ENCODE data around the gene COX4I1. TPM values are rescaled to one million over a fixed set of nuclear protein-coding genes. Genes with fewer than 3 reads are reported as not detected.

COX4I1 gene
- total and polyA plus RNA-seq, 2 donors from 2014 or later = 439 to 1,996 TPM

GRCh38 chr16:85762970-85763369 lies 36.5 kb upstream of the COX4I1 start:
- intact Hi-C loops (cut with DNase I) = no loop called here
- TF ChIP-seq, protein P1, sequence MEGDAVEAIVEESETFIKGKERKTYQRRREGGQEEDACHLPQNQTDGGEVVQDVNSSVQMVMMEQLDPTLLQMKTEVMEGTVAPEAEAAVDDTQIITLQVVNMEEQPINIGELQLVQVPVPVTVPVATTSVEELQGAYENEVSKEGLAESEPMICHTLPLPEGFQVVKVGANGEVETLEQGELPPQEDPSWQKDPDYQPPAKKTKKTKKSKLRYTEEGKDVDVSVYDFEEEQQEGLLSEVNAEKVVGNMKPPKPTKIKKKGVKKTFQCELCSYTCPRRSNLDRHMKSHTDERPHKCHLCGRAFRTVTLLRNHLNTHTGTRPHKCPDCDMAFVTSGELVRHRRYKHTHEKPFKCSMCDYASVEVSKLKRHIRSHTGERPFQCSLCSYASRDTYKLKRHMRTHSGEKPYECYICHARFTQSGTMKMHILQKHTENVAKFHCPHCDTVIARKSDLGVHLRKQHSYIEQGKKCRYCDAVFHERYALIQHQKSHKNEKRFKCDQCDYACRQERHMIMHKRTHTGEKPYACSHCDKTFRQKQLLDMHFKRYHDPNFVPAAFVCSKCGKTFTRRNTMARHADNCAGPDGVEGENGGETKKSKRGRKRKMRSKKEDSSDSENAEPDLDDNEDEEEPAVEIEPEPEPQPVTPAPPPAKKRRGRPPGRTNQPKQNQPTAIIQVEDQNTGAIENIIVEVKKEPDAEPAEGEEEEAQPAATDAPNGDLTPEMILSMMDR (IDR thresholded peaks at IDR 0.05; ENCODE audit: borderline replicate concordance, extremely low read depth, insufficient read depth) = no peak
- Histone ChIP-seq H3K9me3 (ENCODE audit: control insufficient read depth in 2 of 3, insufficient read depth in 1 of 3, low read length in 3 of 3) (no peaks in the 10 kb centered on the region), H3K27ac (ENCODE audit: low read depth in 2 of 2, low read length in 2 of 2) (no peak overlapping the region), H3K9ac (ENCODE audit: low read length in 3 of 3) (no peak overlapping the region), H3K36me3 (ENCODE audit: control insufficient read depth in 2 of 3, insufficient read depth in 3 of 3, low read length in 3 of 3) (no peaks in the 10 kb centered on the region), H3K4me3 (ENCODE audit: low read length in 3 of 3) (no peak overlapping the region), H3K27me3 (ENCODE audit: control insufficient read depth, insufficient read depth, low read length) (no peaks in the 10 kb centered on the region), H3K4me1 (ENCODE audit: control insufficient read depth in 2 of 3, insufficient read depth in 2 of 3, low read depth in 1 of 3, low read length in 3 of 3) (no peaks in the 10 kb centered on the region)
- FAIRE-seq (no peak), DNase-seq (peak in 1 of 5 donors; percentile 56)

- intact Hi-C loops (cut with DNase I) = no loop called here
- Histone ChIP-seq H3K4me3 (ENCODE audit: low read length in 3 of 3) (no peak overlapping the region), H3K9ac (ENCODE audit: low read length in 3 of 3) (no peak overlapping the region), H3K9me3 (ENCODE audit: control insufficient read depth in 2 of 3, insufficient read depth in 1 of 3, low read length in 3 of 3) (no peaks in the 10 kb centered on the region), H3K36me3 (ENCODE audit: control insufficient read depth in 2 of 3, insufficient read depth in 3 of 3, low read length in 3 of 3) (no peaks in the 10 kb centered on the region), H3K27me3 (ENCODE audit: control insufficient read depth, insufficient read depth, low read length) (no peaks in the 10 kb centered on the region), H3K4me1 (ENCODE audit: control insufficient read depth in 2 of 3, insufficient read depth in 2 of 3, low read depth in 1 of 3, low read length in 3 of 3) (no peaks in the 10 kb centered on the region), H3K27ac (ENCODE audit: low read depth in 2 of 2, low read length in 2 of 2) (no peak overlapping the region)
- DNase-seq = no peak
- peak; percentile 87 for FAIRE-seq
- TF ChIP-seq, protein P1 (IDR thresholded peaks at IDR 0.05; ENCODE audit: borderline replicate concordance, extremely low read depth, insufficient read depth) = no peak
Observed at GRCh38 chr16:85763616-85764015, 35.9 kb upstream of the COX4I1 start.

DNA sequence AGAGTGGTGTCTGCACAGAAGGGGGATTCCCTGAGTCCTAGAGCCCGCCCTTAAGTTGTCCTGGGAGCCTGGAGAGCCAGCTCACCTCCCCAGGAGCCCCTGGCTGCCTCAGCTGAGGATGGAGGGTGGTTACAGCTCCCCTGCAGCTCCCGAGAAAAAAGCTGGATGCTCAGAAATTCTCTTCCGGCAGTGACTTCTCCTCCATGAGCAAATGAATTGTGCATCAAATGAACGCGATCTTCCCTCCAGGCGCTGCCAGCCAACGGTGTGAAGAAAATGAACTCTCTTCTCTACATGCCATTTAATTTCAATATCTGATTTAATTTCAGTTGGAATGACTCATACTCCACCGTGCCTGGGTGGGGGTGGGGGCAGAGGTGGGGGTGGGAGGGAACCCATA lies 34.3 kb upstream of the COX4I1 start:
- DNase-seq = no peak
- TF ChIP-seq, protein P1 (IDR thresholded peaks at IDR 0.05; ENCODE audit: borderline replicate concordance, extremely low read depth, insufficient read depth) = no peak
- intact Hi-C loops (cut with DNase I) = no loop called here
- Histone ChIP-seq H3K9ac (ENCODE audit: low read length in 3 of 3) (no peak overlapping the region), H3K27me3 (ENCODE audit: control insufficient read depth, insufficient read depth, low read length) (no peaks in the 10 kb centered on the region), H3K27ac (ENCODE audit: low read depth in 2 of 2, low read length in 2 of 2) (no peak overlapping the region), H3K9me3 (ENCODE audit: control insufficient read depth in 2 of 3, insufficient read depth in 1 of 3, low read length in 3 of 3) (no peaks in the 10 kb centered on the region), H3K4me3 (ENCODE audit: low read length in 3 of 3) (no peak overlapping the region), H3K4me1 (ENCODE audit: control insufficient read depth in 2 of 3, insufficient read depth in 2 of 3, low read depth in 1 of 3, low read length in 3 of 3) (no peaks in the 10 kb centered on the region), H3K36me3 (ENCODE audit: control insufficient read depth in 2 of 3, insufficient read depth in 3 of 3, low read length in 3 of 3) (no peaks in the 10 kb centered on the region)
- no peak for FAIRE-seq

GRCh38 chr16:85765767-85766166 lies 33.7 kb upstream of the COX4I1 start:
- intact Hi-C loops (cut with DNase I) = no loop called here
- FAIRE-seq = no peak
- Histone ChIP-seq H3K9me3 (ENCODE audit: control insufficient read depth in 2 of 3, insufficient read depth in 1 of 3, low read length in 3 of 3) (no peaks in the 10 kb centered on the region), H3K36me3 (ENCODE audit: control insufficient read depth in 2 of 3, insufficient read depth in 3 of 3, low read length in 3 of 3) (no peaks in the 10 kb centered on the region), H3K4me3 (ENCODE audit: low read length in 3 of 3) (no peak overlapping the region), H3K4me1 (ENCODE audit: control insufficient read depth in 2 of 3, insufficient read depth in 2 of 3, low read depth in 1 of 3, low read length in 3 of 3) (no peaks in the 10 kb centered on the region), H3K27ac (ENCODE audit: low read depth in 2 of 2, low read length in 2 of 2) (no peak overlapping the region), H3K9ac (ENCODE audit: low read length in 3 of 3) (no peak overlapping the region), H3K27me3 (ENCODE audit: control insufficient read depth, insufficient read depth, low read length) (no peaks in the 10 kb centered on the region)
- TF ChIP-seq, protein P1 (IDR thresholded peaks at IDR 0.05; ENCODE audit: borderline replicate concordance, extremely low read depth, insufficient read depth) = no peak
- DNase-seq = no peak
